ENCODE measurements around the gene ZNF436. TPM values are rescaled to one million over a fixed set of nuclear protein-coding genes. Genes with fewer than 3 reads are reported as not detected.

The ZNF436 gene
- total RNA-seq, 1 experiment from 2014 or later = 14.0 TPM

DNA sequence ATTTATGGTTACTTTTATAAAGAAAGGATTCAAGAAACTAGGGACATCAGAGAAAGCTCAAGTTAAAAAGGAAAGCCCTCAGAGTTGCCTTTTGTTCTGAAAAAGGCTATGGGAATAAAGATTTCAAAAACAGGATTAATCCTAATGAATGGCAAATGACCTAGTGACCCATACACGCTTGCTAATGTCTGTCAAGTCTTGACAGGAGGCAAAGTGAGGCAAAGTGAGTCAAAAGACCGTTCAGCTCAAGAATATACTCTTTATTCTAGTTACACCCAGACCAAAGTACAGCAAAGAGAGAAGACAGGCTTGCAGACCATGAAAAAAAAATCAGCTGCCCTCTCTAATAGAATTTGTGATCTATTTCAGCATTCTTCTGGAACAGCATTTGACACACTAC, 3.5 kb downstream of the ZNF436 start:
- no peaks in the 10 kb centered on the region for H3K9me2 ChIP-seq (ENCODE audit: insufficient read depth)
- TF ChIP-seq, protein P1, sequence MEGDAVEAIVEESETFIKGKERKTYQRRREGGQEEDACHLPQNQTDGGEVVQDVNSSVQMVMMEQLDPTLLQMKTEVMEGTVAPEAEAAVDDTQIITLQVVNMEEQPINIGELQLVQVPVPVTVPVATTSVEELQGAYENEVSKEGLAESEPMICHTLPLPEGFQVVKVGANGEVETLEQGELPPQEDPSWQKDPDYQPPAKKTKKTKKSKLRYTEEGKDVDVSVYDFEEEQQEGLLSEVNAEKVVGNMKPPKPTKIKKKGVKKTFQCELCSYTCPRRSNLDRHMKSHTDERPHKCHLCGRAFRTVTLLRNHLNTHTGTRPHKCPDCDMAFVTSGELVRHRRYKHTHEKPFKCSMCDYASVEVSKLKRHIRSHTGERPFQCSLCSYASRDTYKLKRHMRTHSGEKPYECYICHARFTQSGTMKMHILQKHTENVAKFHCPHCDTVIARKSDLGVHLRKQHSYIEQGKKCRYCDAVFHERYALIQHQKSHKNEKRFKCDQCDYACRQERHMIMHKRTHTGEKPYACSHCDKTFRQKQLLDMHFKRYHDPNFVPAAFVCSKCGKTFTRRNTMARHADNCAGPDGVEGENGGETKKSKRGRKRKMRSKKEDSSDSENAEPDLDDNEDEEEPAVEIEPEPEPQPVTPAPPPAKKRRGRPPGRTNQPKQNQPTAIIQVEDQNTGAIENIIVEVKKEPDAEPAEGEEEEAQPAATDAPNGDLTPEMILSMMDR (conservative IDR thresholded peaks at IDR 0.05) = no peak
- no peak for TF ChIP-seq EZH2 (IDR thresholded peaks at IDR 0.05; ENCODE audit: low read depth)
- H3K9me3 ChIP-seq (ENCODE audit: insufficient read depth, low read depth) = peaks cover 35% of the 10 kb centered on the region
- CTCF ChIA-PET = interaction anchor here (0.6 kb wide), 1 partner anchor 22 kb away, joined by 11 read pairs; the partner anchor contains the start of gene HNRNPR
- H4K20me1 ChIP-seq (ENCODE audit: insufficient read depth) = no peaks in the 10 kb centered on the region
- H3K4me3 ChIP-seq = peak overlapping the region; percentile 96; the same call in 1 of the 2 replicates
- DNase-seq = no peak
- peak overlapping the region; percentile 97 for H3K4me2 ChIP-seq
- no peaks in the 10 kb centered on the region for H3K27me3 ChIP-seq (ENCODE audit: insufficient read depth, low read depth)
- H3K36me3 ChIP-seq (ENCODE audit: low read depth) = peaks cover 47% of the 10 kb centered on the region
- no peak overlapping the region for H2AFZ ChIP-seq
- BruUV-seq (replicated peaks) = no TSS peak
- H3K27ac ChIP-seq = peak overlapping the region; percentile 45; the same call in 1 of the 2 replicates
- POLR2A ChIA-PET (ENCODE audit: unreplicated experiment) = no interaction called here
- H3K4me1 ChIP-seq (replicated peaks; ENCODE audit: insufficient read depth) = peaks cover 27% of the 10 kb centered on the region
- H3F3A ChIP-seq (ENCODE audit: insufficient read depth, low read depth) = peaks cover 35% of the 10 kb centered on the region
- H3K79me2 ChIP-seq (ENCODE audit: low read depth) = peaks cover 46% of the 10 kb centered on the region
- intact Hi-C loops (cut with micrococcal nuclease; ENCODE audit: unreplicated experiment) = loop anchor here (10.0 kb wide), 1 partner anchor 169 kb away; the partner anchor contains the start of gene E2F2

GRCh38 chr1:23362218-23362713, 7.4 kb downstream of the ZNF436 start:
- ChIA-PET CTCF (no interaction called here), POLR2A (ENCODE audit: unreplicated experiment) (no interaction called here)
- Histone ChIP-seq H3K27ac (no peak overlapping the region), H3K36me3 (ENCODE audit: low read depth) (peaks cover 48% of the 10 kb centered on the region), H3K4me3 (no peak overlapping the region), H3K4me1 (replicated peaks; ENCODE audit: insufficient read depth) (peaks cover 13% of the 10 kb centered on the region; the same call in 1 of the 2 replicates), H3K9me2 (ENCODE audit: insufficient read depth) (no peaks in the 10 kb centered on the region), H3K9me3 (ENCODE audit: insufficient read depth, low read depth) (peaks cover 52% of the 10 kb centered on the region), H2AFZ (no peak overlapping the region), H4K20me1 (ENCODE audit: insufficient read depth) (no peaks in the 10 kb centered on the region), H3K4me2 (no peak overlapping the region), H3K27me3 (ENCODE audit: insufficient read depth, low read depth) (no peaks in the 10 kb centered on the region), H3K79me2 (ENCODE audit: low read depth) (peaks cover 21% of the 10 kb centered on the region), H3F3A (ENCODE audit: insufficient read depth, low read depth) (peaks cover 12% of the 10 kb centered on the region; the same call in 1 of the 2 replicates)
- intact Hi-C loops (cut with micrococcal nuclease; ENCODE audit: unreplicated experiment) = loop anchor here (10.0 kb wide), 1 partner anchor 173 kb away; the partner anchor contains the start of gene E2F2
- DNase-seq = no peak
- TF ChIP-seq, protein P1 (conservative IDR thresholded peaks at IDR 0.05) = no peak
- no peak for TF ChIP-seq EZH2 (IDR thresholded peaks at IDR 0.05; ENCODE audit: low read depth)
- BruUV-seq (replicated peaks) = no TSS peak

GRCh38 chr1:23358310-23358875, 11.2 kb downstream of the ZNF436 start:
- H3K4me2 ChIP-seq = no peak overlapping the region
- intact Hi-C loops (cut with micrococcal nuclease; ENCODE audit: unreplicated experiment) = no loop called here
- ChIA-PET CTCF (no interaction called here), POLR2A (ENCODE audit: unreplicated experiment) (no interaction called here)
- H3K9me3 ChIP-seq (ENCODE audit: insufficient read depth, low read depth) = peaks cover 39% of the 10 kb centered on the region
- H3K79me2 ChIP-seq (ENCODE audit: low read depth) = no peaks in the 10 kb centered on the region; the same call in 1 of the 2 replicates
- BruUV-seq (replicated peaks) = no TSS peak
- H3F3A ChIP-seq (ENCODE audit: insufficient read depth, low read depth) = peaks cover 8% of the 10 kb centered on the region; the same call in 1 of the 2 replicates
- H2AFZ ChIP-seq = no peak overlapping the region
- H3K4me3 ChIP-seq = no peak overlapping the region
- H3K36me3 ChIP-seq (ENCODE audit: low read depth) = peaks cover 24% of the 10 kb centered on the region
- no peak overlapping the region for H3K27ac ChIP-seq
- no peaks in the 10 kb centered on the region for H3K27me3 ChIP-seq (ENCODE audit: insufficient read depth, low read depth)
- H3K4me1 ChIP-seq (replicated peaks; ENCODE audit: insufficient read depth) = no peaks in the 10 kb centered on the region
- DNase-seq = no peak
- H4K20me1 ChIP-seq (ENCODE audit: insufficient read depth) = no peaks in the 10 kb centered on the region
- TF ChIP-seq, protein P1 (conservative IDR thresholded peaks at IDR 0.05) = no peak
- H3K9me2 ChIP-seq (ENCODE audit: insufficient read depth) = no peaks in the 10 kb centered on the region

Measured in PC-9 (cell line).